ENCODE data around the gene KLHL29. TPM values are rescaled to one million over a fixed set of nuclear protein-coding genes. Genes with fewer than 3 reads are reported as not detected.

The KLHL29 gene
- total RNA-seq, 4 donors from 2014 or later = 7.6 to 15.3 (median 8.4) TPM

- no peak for TF ChIP-seq CTCF (IDR thresholded peaks at IDR 0.05; ENCODE audit: low read depth)
These were observed 309.4 kb downstream of the KLHL29 start for GRCh38 chr2:23694058-23695045.

GRCh38 chr2:23695214-23695889, 310.4 kb downstream of the KLHL29 start:
- TF ChIP-seq CTCF (IDR thresholded peaks at IDR 0.05; ENCODE audit: low read depth) = no peak

DNA sequence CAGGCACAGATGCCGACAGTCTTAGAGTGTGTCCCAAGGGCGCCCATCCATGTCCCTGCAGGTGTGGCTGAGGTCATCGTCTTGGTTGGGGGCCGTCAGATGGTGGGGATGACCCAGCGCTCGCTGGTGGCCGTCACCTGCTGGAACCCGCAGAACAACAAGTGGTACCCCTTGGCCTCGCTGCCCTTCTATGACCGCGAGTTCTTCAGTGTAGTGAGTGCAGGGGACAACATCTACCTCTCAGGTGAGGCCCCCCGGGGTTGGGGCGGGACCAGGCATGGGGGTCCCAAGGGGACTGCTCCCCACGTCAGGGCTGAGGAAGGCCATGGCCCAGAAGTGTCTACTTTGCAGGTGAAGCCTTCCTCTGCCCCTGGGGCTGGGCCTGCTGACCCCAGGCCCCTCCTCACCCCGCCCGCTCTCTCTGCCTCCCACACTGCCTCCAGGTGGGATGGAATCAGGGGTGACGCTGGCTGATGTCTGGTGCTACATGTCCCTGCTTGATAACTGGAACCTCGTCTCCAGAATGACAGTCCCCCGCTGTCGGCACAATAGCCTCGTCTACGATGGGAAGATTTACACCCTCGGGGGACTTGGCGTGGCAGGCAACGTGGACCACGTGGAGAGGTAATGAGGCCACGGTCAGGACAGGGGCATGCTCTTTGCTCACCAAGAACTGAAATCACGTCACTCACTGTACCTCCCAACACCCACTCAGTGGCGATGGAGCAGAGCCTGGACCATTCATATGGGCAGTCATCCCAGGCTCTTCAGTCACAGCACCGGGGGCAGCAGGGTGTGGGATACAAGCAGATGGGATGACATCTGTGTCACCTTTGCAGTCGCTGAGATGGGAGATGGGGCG, 311.1 kb downstream of the KLHL29 start:
- TF ChIP-seq CTCF (IDR thresholded peaks at IDR 0.05; ENCODE audit: low read depth) = no peak

GRCh38 chr2:23696752-23697045, 311.7 kb downstream of the KLHL29 start:
- TF ChIP-seq CTCF (IDR thresholded peaks at IDR 0.05; ENCODE audit: low read depth) = no peak

DNA sequence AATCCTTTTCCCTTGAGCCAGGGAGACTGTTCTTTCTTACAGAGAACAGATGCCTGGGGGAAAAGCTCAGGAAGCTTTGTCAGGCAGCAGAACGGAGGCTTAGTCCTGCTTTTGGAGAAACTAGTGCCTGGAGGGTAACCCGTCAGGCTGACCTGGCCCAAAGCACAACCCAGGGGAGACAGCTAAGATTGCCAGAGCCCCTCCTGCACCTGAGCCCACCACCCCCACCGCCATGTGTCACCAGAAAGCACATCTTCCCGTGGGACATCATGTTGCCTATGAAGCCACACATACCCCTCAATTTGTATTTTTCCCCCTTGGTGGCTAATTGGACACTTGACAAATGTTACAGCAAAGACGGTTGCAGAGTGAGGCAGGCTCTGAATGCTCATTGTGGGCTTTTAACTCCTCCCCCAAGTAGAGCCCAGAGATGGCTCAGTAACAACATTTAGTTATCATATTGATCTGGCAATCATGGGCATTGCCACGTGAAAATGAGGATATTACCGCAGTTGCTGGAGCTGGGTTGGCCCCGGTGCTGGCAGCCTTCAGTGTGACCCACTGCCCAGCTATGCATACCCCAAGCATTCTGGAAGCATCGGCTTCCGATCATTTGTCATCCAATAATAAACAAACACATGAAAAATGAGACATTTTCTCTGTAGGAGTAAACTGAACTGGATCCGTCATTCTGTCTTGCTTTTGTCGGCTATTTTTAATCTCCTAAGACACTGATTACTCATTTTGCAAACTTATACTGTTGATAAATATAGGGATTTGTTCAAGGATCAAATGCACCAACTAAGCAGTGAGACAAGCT, 312.5 kb downstream of the KLHL29 start:
- no peak for TF ChIP-seq CTCF (IDR thresholded peaks at IDR 0.05; ENCODE audit: low read depth)

DNA sequence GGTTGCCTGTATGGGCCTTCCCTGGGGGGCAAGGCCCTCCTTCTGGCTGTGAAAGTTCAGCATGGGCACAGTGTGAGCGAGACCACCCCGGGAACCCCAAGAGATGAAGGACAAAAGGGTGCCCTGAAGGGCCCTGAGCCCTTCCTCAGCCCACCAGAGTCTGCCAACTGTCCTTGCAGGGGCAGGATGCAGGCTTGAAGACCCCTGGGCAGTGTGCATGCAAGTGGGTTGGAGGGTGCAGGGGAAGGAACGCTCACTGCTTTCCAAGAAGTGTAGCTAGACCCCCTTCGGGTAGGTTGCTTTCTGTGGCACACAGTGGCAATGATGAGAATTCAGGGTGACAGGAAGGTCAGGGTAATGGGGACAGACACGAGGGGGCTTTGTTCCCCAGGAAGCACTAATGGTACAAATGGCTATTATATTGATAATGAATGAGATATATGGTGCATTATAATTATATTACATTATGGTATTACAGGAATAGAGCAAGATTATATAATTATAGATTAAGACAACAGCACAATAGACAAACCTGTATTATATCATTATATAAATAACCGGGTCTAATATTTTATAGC, 313.2 kb downstream of the KLHL29 start:
- TF ChIP-seq CTCF (IDR thresholded peaks at IDR 0.05; ENCODE audit: low read depth) = no peak
